ELR (cell line): ENCODE data around the gene ANO10.
"Not testable (repeated sequence)": the region's sequence is repeated elsewhere in the genome, so short reads cannot be mapped to it uniquely, and the experiment has no call there.

Experiments
- DNase-seq: peaks from one replicate; pipeline ENCODE4 v3.0.0-alpha.2; 2015; ENCODE audit warnings: low read depth

Gene ANO10

GRCh38 chr3:43581343-43581742, 40.5 kb downstream of the ANO10 start:
- peak; percentile 25 for DNase-seq

- DNase-seq, result no peak
These were observed 41.6 kb downstream of the ANO10 start for GRCh38 chr3:43580181-43580580.

- no peak for DNase-seq
These were observed 48.2 kb downstream of the ANO10 start for GRCh38 chr3:43573576-43573975.

GRCh38 chr3:43565661-43566341, 56.0 kb downstream of the ANO10 start:
- DNase-seq, result not testable (repeated sequence)

GRCh38 chr3:43559961-43560360, 61.9 kb downstream of the ANO10 start:
- DNase-seq, result no peak

- DNase-seq, result no peak
These were observed 63.6 kb downstream of the ANO10 start for GRCh38 chr3:43558171-43558570.

- DNase-seq, result no peak
These were observed 72.1 kb downstream of the ANO10 start for GRCh38 chr3:43549626-43550290.

GRCh38 chr3:43544277-43544676, 77.5 kb downstream of the ANO10 start:
- DNase-seq, result peak; percentile 69

GRCh38 chr3:43542328-43543043, 79.3 kb downstream of the ANO10 start:
- no peak for DNase-seq

GRCh38 chr3:43540624-43541023, 81.2 kb downstream of the ANO10 start:
- no peak for DNase-seq

GRCh38 chr3:43539321-43539720, 82.5 kb downstream of the ANO10 start:
- no peak for DNase-seq

GRCh38 chr3:43537225-43537624, 84.6 kb downstream of the ANO10 start:
- no peak for DNase-seq

- DNase-seq, result no peak
These were observed 87.1 kb downstream of the ANO10 start for GRCh38 chr3:43534675-43535074.

- DNase-seq, result no peak
These were observed 88.8 kb downstream of the ANO10 start for GRCh38 chr3:43533009-43533408.

- DNase-seq, result peak; percentile 72
These were observed 90.0 kb downstream of the ANO10 start for GRCh38 chr3:43531835-43532234.

- no peak for DNase-seq
These were observed 93.2 kb downstream of the ANO10 start for GRCh38 chr3:43528498-43529099.

GRCh38 chr3:43526956-43527355, 94.9 kb downstream of the ANO10 start:
- no peak for DNase-seq

- DNase-seq, result no peak
These were observed 95.7 kb downstream of the ANO10 start for GRCh38 chr3:43525941-43526607.

- DNase-seq, result no peak
These were observed 96.4 kb downstream of the ANO10 start for GRCh38 chr3:43525386-43525785.

GRCh38 chr3:43523454-43524053, 98.3 kb downstream of the ANO10 start:
- peak; percentile 54 for DNase-seq

GRCh38 chr3:43522727-43523362, 99.0 kb downstream of the ANO10 start:
- peak; percentile 32 for DNase-seq
